ENCODE results near the gene SLITRK4. TPM values are rescaled to one million over a fixed set of nuclear protein-coding genes. Genes with fewer than 3 reads are reported as not detected.

The SLITRK4 gene
- total and polyA plus RNA-seq, 8 donors, result 0.07 to 1.3 (median 0.40) TPM

GRCh38 chrX:143580266-143580665 is 55.6 kb downstream of the SLITRK4 start:
- Histone ChIP-seq H3K27ac (no peak overlapping the region), H3K4me3 (no peak overlapping the region), H3K4me1 (no peaks in the 10 kb centered on the region), H3K27me3 (no peaks in the 10 kb centered on the region), H3K36me3 (no peaks in the 10 kb centered on the region), H3K9me3 (no peaks in the 10 kb centered on the region)
- ATAC-seq (peak; percentile 48 to 66 (median 51)), DNase-seq (peak in 2 of 6 donors; percentile 2 to 10), FAIRE-seq (no peak)
- WGBS, 2 donors, result 9 to 14% methylated on average over 2 of the region's 2 CpGs
- no peak for TF ChIP-seq CTCF (IDR thresholded peaks at IDR 0.05)
- intact Hi-C loops (cut with DNase I), result no loop called here

Other genes starting within 250 kb of the SLITRK4 start
- not detected for gene SPANXN3, start 118.6 kb downstream of the SLITRK4 start, total RNA-seq
- gene SPANXN3, start 118.6 kb downstream of the SLITRK4 start, polyA plus RNA-seq, result not detected
- not detected for gene SPANXN2, start 84.7 kb upstream of the SLITRK4 start, total RNA-seq
- not detected for gene SPANXN2, start 84.7 kb upstream of the SLITRK4 start, polyA plus RNA-seq
- not detected for gene UBE2NL, start 248.0 kb upstream of the SLITRK4 start, total RNA-seq
- gene UBE2NL, start 248.0 kb upstream of the SLITRK4 start, polyA plus RNA-seq, result not detected

Measured in pancreas (tissue), 10 donors.